GM21381 (cell line): ENCODE data around the gene SLC19A1.
"Not testable (repeated sequence)": the region's sequence is repeated elsewhere in the genome, so short reads cannot be mapped to it uniquely, and the experiment has no call there.

Source experiments
- ATAC-seq: cut with Tn5 transposase; IDR thresholded peaks from one replicate; pipeline ENCODE4 v1.9.1; 2021; ENCODE audit warnings: mild to moderate bottlenecking, moderate library complexity; ENCODE audit not compliant: unreplicated experiment

Gene SLC19A1

GRCh38 chr21:45534636-45535331 lies 7.5 kb downstream of the SLC19A1 start:
- no peak for ATAC-seq

- no peak for ATAC-seq
Measured at GRCh38 chr21:45533846-45534635, 8.2 kb downstream of the SLC19A1 start.

- ATAC-seq: no peak
Measured at GRCh38 chr21:45533361-45533845, 8.8 kb downstream of the SLC19A1 start.

- ATAC-seq: no peak
Measured at GRCh38 chr21:45532826-45533360, 9.3 kb downstream of the SLC19A1 start.

- ATAC-seq: no peak
Measured at GRCh38 chr21:45531393-45532215, 10.6 kb downstream of the SLC19A1 start.

GRCh38 chr21:45531114-45531392 lies 11.2 kb downstream of the SLC19A1 start:
- ATAC-seq: not testable (repeated sequence)

GRCh38 chr21:45530423-45531113 lies 11.7 kb downstream of the SLC19A1 start:
- no peak for ATAC-seq

GRCh38 chr21:45529785-45530422 lies 12.3 kb downstream of the SLC19A1 start:
- no peak for ATAC-seq

GRCh38 chr21:45528981-45529784 lies 13.1 kb downstream of the SLC19A1 start:
- no peak for ATAC-seq

GRCh38 chr21:45528028-45528705 lies 14.1 kb downstream of the SLC19A1 start:
- ATAC-seq: no peak

- ATAC-seq: not testable (repeated sequence)
Measured at GRCh38 chr21:45527151-45527999, 14.9 kb downstream of the SLC19A1 start.

- no peak for ATAC-seq
Measured at GRCh38 chr21:45525910-45526306, 16.3 kb downstream of the SLC19A1 start.

- no peak for ATAC-seq
Measured at GRCh38 chr21:45525153-45525909, 16.9 kb downstream of the SLC19A1 start.

GRCh38 chr21:45524756-45525152 lies 17.5 kb downstream of the SLC19A1 start:
- ATAC-seq: no peak

- ATAC-seq: no peak
Measured at GRCh38 chr21:45523411-45524101, 18.7 kb downstream of the SLC19A1 start.

- no peak for ATAC-seq
Measured at GRCh38 chr21:45522986-45523385, 19.3 kb downstream of the SLC19A1 start.

GRCh38 chr21:45522381-45522780 lies 19.9 kb downstream of the SLC19A1 start:
- ATAC-seq: no peak
